GM21576 (cell line): ENCODE results near the gene P2RY6.

Experiments used
- ATAC-seq: cut with Tn5 transposase; IDR thresholded peaks from one replicate; pipeline ENCODE4 v1.9.1; 2021; ENCODE audit warnings: mild to moderate bottlenecking, moderate library complexity; ENCODE audit not compliant: unreplicated experiment

The P2RY6 gene

GRCh38 chr11:73295241-73295995 lies 23.3 kb downstream of the P2RY6 start:
- no peak for ATAC-seq

- no peak for ATAC-seq
These were observed 23.8 kb downstream of the P2RY6 start for GRCh38 chr11:73295996-73296318.

- ATAC-seq = no peak
These were observed 24.5 kb downstream of the P2RY6 start for GRCh38 chr11:73296501-73297230.

- no peak for ATAC-seq
These were observed 25.1 kb downstream of the P2RY6 start for GRCh38 chr11:73297231-73297590.

- ATAC-seq = no peak
These were observed 25.6 kb downstream of the P2RY6 start for GRCh38 chr11:73297702-73298101.

GRCh38 chr11:73298233-73298632 lies 26.1 kb downstream of the P2RY6 start:
- ATAC-seq = no peak

- no peak for ATAC-seq
These were observed 27.6 kb downstream of the P2RY6 start for GRCh38 chr11:73299751-73300150.

- ATAC-seq = no peak
These were observed 34.1 kb downstream of the P2RY6 start for GRCh38 chr11:73306069-73306841.

- no peak for ATAC-seq
These were observed 34.8 kb downstream of the P2RY6 start for GRCh38 chr11:73306977-73307322.

GRCh38 chr11:73307323-73308002 lies 35.3 kb downstream of the P2RY6 start:
- ATAC-seq = peak; percentile 42

- peak; percentile 15 for ATAC-seq
These were observed 36.1 kb downstream of the P2RY6 start, which contains the start of gene ARHGEF17 for GRCh38 chr11:73308003-73308960. TSS of gene ARHGEF17 (plus strand) at chr11:73308276. CDS start at chr11:73308639, 363 bp downstream.

GRCh38 chr11:73308961-73309919 lies 37.1 kb downstream of the P2RY6 start:
- ATAC-seq = no peak

- no peak for ATAC-seq
These were observed 37.9 kb downstream of the P2RY6 start for GRCh38 chr11:73310076-73310475.

- ATAC-seq = no peak
These were observed 38.7 kb downstream of the P2RY6 start for GRCh38 chr11:73310661-73311393.

GRCh38 chr11:73311394-73311869 lies 39.3 kb downstream of the P2RY6 start:
- ATAC-seq = no peak

GRCh38 chr11:73312036-73312435 lies 39.9 kb downstream of the P2RY6 start:
- no peak for ATAC-seq

- no peak for ATAC-seq
These were observed 40.8 kb downstream of the P2RY6 start for GRCh38 chr11:73312851-73313327.

GRCh38 chr11:73313652-73314051 lies 41.5 kb downstream of the P2RY6 start:
- ATAC-seq = no peak
